Measurements from ENCODE around the gene SGSM2.

The SGSM2 gene

GRCh38 chr17:2376107-2376506 is 38.8 kb downstream of the SGSM2 start:
- in situ Hi-C loops (cut with HindIII; ENCODE audit: low pct_unique_long_range_greater_than_20kb, low sequenced_read_pairs) = no loop called here
- DNase-seq (ENCODE audit: low read depth in 1 of 2, low spot score in 1 of 2) = no peak
- no peak for TF ChIP-seq JUND (IDR thresholded peaks at IDR 0.05; ENCODE audit: low read depth)

GRCh38 chr17:2377659-2378058 is 40.4 kb downstream of the SGSM2 start:
- no peak for DNase-seq (ENCODE audit: low read depth in 1 of 2, low spot score in 1 of 2)

GRCh38 chr17:2378905-2379304 is 41.6 kb downstream of the SGSM2 start:
- no peak for TF ChIP-seq JUND (IDR thresholded peaks at IDR 0.05; ENCODE audit: low read depth)
- in situ Hi-C loops (cut with HindIII; ENCODE audit: low pct_unique_long_range_greater_than_20kb, low sequenced_read_pairs) = no loop called here
- no peak for DNase-seq (ENCODE audit: low read depth in 1 of 2, low spot score in 1 of 2)

More at GRCh38 chr17:2377659-2378058, 40.4 kb downstream of the SGSM2 start:
- no peak for TF ChIP-seq JUND (IDR thresholded peaks at IDR 0.05; ENCODE audit: low read depth)
- in situ Hi-C loops (cut with HindIII; ENCODE audit: low pct_unique_long_range_greater_than_20kb, low sequenced_read_pairs) = no loop called here

- no peak for DNase-seq (ENCODE audit: low read depth in 1 of 2, low spot score in 1 of 2)
- TF ChIP-seq JUND (IDR thresholded peaks at IDR 0.05; ENCODE audit: low read depth) = no peak
- in situ Hi-C loops (cut with HindIII; ENCODE audit: low pct_unique_long_range_greater_than_20kb, low sequenced_read_pairs) = no loop called here
Observed at GRCh38 chr17:2379489-2380225, 42.4 kb downstream of the SGSM2 start.

DNA sequence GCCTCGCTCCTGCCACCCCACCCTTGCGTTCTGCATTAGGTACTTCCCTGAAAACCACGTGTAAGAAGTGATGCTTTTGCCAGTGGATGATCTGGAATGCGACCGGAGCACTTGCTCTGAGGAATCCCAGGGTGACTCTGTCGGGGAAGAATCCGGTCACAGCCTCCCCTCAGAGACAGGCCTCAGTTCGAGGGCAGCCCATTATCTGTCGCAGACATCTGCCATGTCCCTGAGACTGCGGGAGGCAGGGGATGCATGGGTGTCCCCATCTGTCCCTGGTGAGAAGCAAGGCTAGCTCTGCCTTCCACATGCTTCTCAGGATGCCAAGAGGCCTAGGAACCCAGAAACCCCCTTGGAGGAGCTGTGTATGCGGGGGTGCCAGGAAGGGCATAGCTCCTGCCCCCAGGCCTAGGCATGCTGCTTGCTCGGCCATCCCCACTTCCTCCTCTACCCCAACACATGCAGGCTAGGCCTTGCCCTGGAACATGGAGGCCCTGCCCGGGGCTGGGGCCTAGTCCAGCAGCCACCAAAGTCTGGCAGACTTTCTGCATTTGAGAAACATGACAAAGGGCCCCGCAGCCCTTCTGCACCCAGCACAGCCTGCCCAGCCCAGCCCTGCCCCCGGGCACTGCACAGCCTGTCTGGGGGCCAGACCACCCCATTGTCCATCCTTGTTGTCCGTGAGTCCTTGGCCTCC is 43.1 kb downstream of the SGSM2 start:
- no peak for TF ChIP-seq JUND (IDR thresholded peaks at IDR 0.05; ENCODE audit: low read depth)
- DNase-seq (ENCODE audit: low read depth in 1 of 2, low spot score in 1 of 2) = no peak
- in situ Hi-C loops (cut with HindIII; ENCODE audit: low pct_unique_long_range_greater_than_20kb, low sequenced_read_pairs) = no loop called here

- in situ Hi-C loops (cut with HindIII; ENCODE audit: low pct_unique_long_range_greater_than_20kb, low sequenced_read_pairs) = no loop called here
- DNase-seq (ENCODE audit: low read depth in 1 of 2, low spot score in 1 of 2) = no peak
- no peak for TF ChIP-seq JUND (IDR thresholded peaks at IDR 0.05; ENCODE audit: low read depth)
Observed at GRCh38 chr17:2380950-2381649, 43.8 kb downstream of the SGSM2 start.

DNA sequence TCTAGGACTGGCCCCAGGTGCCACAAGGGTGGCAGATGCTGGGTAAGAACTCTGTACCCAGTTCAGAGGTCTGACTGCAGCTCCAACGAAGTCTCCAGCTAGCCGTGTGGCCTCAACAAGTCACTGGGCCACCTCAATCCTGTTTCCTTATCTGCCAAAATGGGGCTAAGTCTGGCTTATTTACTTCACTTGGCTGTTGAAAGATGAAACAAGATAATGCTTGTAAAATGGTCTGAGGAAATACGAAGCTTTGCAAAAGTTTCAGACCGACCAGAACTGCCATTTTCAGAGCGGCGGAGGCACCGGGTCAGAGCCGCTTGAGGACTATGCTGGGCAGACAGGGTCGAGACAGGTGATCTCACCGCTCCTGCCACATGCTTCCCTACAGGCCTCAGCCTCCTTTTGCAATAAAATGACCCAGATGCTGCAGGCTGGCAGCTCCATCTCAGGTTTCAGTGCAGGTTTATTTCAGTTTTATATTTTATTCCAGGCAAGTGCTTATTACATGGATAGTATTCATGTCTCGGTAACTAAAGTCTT is 46.4 kb downstream of the SGSM2 start:
- TF ChIP-seq JUND (IDR thresholded peaks at IDR 0.05; ENCODE audit: low read depth) = no peak
- in situ Hi-C loops (cut with HindIII; ENCODE audit: low pct_unique_long_range_greater_than_20kb, low sequenced_read_pairs) = no loop called here
- DNase-seq (ENCODE audit: low read depth in 1 of 2, low spot score in 1 of 2) = no peak

- DNase-seq (ENCODE audit: low read depth in 1 of 2, low spot score in 1 of 2) = no peak
- in situ Hi-C loops (cut with HindIII; ENCODE audit: low pct_unique_long_range_greater_than_20kb, low sequenced_read_pairs) = no loop called here
- no peak for TF ChIP-seq JUND (IDR thresholded peaks at IDR 0.05; ENCODE audit: low read depth)
Observed at GRCh38 chr17:2384439-2385127, 47.3 kb downstream of the SGSM2 start.

DNA sequence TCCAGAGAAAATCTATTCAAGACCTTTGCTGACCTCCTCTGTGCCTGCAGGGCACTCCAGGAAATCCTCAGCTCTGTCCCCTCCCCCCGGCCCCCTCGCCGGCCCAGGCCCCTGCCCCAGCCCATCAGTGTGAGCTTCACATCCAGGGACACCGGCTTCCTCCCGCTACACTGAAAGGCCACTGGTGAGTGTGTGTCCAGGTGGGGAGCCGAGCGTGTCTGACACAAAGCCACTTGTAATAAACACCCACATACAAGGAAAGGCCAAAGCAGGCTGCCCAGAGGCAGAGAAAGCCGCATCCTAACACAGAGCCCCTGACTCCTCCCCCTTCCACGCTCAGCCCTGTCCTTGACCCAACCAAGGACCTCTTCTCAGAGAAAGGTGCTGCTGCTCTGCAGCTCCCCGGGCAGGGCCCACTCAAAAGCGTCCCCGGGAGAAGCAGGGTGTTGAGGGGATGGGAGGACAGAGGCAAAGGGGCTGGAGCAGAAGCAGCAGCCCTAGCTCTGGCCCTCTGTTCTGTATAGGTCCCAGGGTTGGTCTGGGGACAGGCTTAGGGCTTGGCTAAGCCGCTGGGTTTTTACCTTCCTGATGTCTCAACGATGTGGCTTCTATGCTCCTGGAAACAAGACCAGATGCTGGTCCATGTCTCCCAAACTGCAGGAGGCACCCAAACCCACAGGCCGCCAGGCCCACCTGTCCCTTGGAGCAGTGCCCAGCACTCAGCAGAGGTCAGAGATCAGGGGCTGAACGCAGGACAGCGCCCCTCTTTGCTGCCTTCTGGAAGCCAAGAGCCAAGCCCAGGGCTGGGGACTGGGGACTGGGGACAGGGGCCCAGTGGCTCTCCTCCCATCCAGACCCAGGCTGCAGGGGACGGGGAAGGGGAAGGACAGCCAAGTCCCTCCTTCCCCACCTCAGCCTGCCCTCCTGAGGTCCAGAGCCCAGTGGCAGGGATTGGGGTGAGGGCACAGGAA is 48.2 kb downstream of the SGSM2 start:
- no peak for TF ChIP-seq JUND (IDR thresholded peaks at IDR 0.05; ENCODE audit: low read depth)
- no peak for DNase-seq (ENCODE audit: low read depth in 1 of 2, low spot score in 1 of 2)
- in situ Hi-C loops (cut with HindIII; ENCODE audit: low pct_unique_long_range_greater_than_20kb, low sequenced_read_pairs) = no loop called here

DNA sequence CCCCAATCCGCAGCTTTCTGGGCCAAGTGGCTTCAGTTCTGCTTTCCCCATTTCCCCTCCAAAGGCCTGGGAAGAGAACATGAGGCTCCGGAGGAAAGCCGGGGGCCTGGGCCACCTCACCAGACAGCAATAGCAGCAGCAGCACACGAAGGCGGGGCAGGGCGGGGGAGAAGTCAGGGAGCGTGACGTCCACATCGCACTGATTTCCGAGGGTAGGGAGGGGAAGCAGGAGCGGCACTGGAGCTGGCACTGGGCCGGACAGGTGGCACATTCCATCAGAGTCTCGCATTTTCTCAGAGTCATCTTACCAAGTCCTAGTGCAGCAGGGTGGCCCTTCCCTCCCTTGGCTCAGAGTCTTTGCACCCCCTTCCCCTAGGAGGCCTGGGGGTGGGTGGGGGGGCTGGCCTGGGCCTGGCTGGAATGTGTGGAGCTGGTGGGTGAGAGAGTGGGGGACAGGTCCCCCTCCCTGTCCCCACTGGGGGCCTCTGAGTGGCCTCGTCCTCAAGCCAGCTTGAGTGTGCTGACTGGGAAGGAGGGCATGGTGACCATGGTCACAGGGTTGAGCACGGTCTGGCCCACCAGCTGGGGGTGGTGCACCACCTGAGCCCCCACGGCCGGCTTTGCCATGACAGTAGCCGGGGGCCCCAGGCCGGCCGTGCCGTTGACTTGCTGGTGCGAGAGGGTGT is 49.2 kb downstream of the SGSM2 start:
- no peak for DNase-seq (ENCODE audit: low read depth in 1 of 2, low spot score in 1 of 2)
- no peak for TF ChIP-seq JUND (IDR thresholded peaks at IDR 0.05; ENCODE audit: low read depth)
- in situ Hi-C loops (cut with HindIII; ENCODE audit: low pct_unique_long_range_greater_than_20kb, low sequenced_read_pairs) = no loop called here
